ENCODE results near the gene OR5B12. TPM values are rescaled to one million over a fixed set of nuclear protein-coding genes. Genes with fewer than 3 reads are reported as not detected.

Gene OR5B12
- total RNA-seq, 2 experiments from 2014 or later, result 0.14 TPM; not detected in 1

GRCh38 chr11:58438486-58438885 lies 3.5 kb downstream of the OR5B12 start:
- H3K36me3 Mint-ChIP-seq (ENCODE audit: low read depth), result no peaks in the 10 kb centered on the region
- H3K9me3 Mint-ChIP-seq, result no peaks in the 10 kb centered on the region
- DNase-seq, result no peak
- no peak overlapping the region for H3K27ac Mint-ChIP-seq
- ChIA-PET POLR2A (no interaction called here), CTCF (no interaction called here)
- H3K4me1 Mint-ChIP-seq (ENCODE audit: low read depth), result no peaks in the 10 kb centered on the region
- intact Hi-C loops (cut with micrococcal nuclease), result no loop called here
- no peaks in the 10 kb centered on the region for H3K27me3 Mint-ChIP-seq
- ATAC-seq, result no peak
- TF ChIP-seq CTCF (IDR thresholded peaks at IDR 0.05), result no peak
- no peak overlapping the region for H3K4me3 Mint-ChIP-seq

GRCh38 chr11:58434217-58434616 lies 7.8 kb downstream of the OR5B12 start:
- Mint-ChIP-seq H3K36me3 (ENCODE audit: low read depth) (no peaks in the 10 kb centered on the region), H3K9me3 (peaks cover 5% of the 10 kb centered on the region), H3K27ac (no peak overlapping the region), H3K4me1 (ENCODE audit: low read depth) (no peaks in the 10 kb centered on the region), H3K4me3 (no peak overlapping the region), H3K27me3 (peaks cover 2% of the 10 kb centered on the region)
- DNase-seq (no peak), ATAC-seq (no peak)
- ChIA-PET CTCF (no interaction called here), POLR2A (no interaction called here)
- intact Hi-C loops (cut with micrococcal nuclease), result no loop called here
- TF ChIP-seq CTCF (IDR thresholded peaks at IDR 0.05), result no peak

GRCh38 chr11:58433638-58434203 lies 8.3 kb downstream of the OR5B12 start:
- H3K9me3 Mint-ChIP-seq, result peaks cover 10% of the 10 kb centered on the region
- H3K4me3 Mint-ChIP-seq, result no peak overlapping the region
- H3K27ac Mint-ChIP-seq, result no peak overlapping the region
- ChIA-PET POLR2A (no interaction called here), CTCF (no interaction called here)
- H3K27me3 Mint-ChIP-seq, result peaks cover 2% of the 10 kb centered on the region
- no peak for ATAC-seq
- intact Hi-C loops (cut with micrococcal nuclease), result no loop called here
- H3K36me3 Mint-ChIP-seq (ENCODE audit: low read depth), result no peaks in the 10 kb centered on the region
- DNase-seq, result no peak
- H3K4me1 Mint-ChIP-seq (ENCODE audit: low read depth), result no peaks in the 10 kb centered on the region
- TF ChIP-seq CTCF (IDR thresholded peaks at IDR 0.05), result no peak

GRCh38 chr11:58429273-58429672 lies 12.8 kb downstream of the OR5B12 start:
- intact Hi-C loops (cut with micrococcal nuclease), result no loop called here
- ChIA-PET POLR2A (no interaction called here), CTCF (no interaction called here)
- no peak for TF ChIP-seq CTCF (IDR thresholded peaks at IDR 0.05)
- Mint-ChIP-seq H3K4me1 (ENCODE audit: low read depth) (no peaks in the 10 kb centered on the region), H3K9me3 (peaks cover 13% of the 10 kb centered on the region), H3K27me3 (peaks cover 2% of the 10 kb centered on the region), H3K36me3 (ENCODE audit: low read depth) (no peaks in the 10 kb centered on the region), H3K4me3 (no peak overlapping the region), H3K27ac (no peak overlapping the region)
- ATAC-seq (no peak), DNase-seq (no peak)

- no peak for TF ChIP-seq CTCF (IDR thresholded peaks at IDR 0.05)
- no peaks in the 10 kb centered on the region for H3K4me1 Mint-ChIP-seq (ENCODE audit: low read depth)
- no peak within 1 kb of the TSS for H3K27ac Mint-ChIP-seq
- ChIA-PET POLR2A (no interaction called here), CTCF (no interaction called here)
- H3K4me3 Mint-ChIP-seq, result no peak within 1 kb of the TSS
- DNase-seq (no peak), ATAC-seq (no peak)
- peaks cover 2% of the 10 kb centered on the region for H3K27me3 Mint-ChIP-seq
- intact Hi-C loops (cut with micrococcal nuclease), result no loop called here
- H3K36me3 Mint-ChIP-seq (ENCODE audit: low read depth), result no peaks in the 10 kb centered on the region
- H3K9me3 Mint-ChIP-seq, result peaks cover 13% of the 10 kb centered on the region
Measured at GRCh38 chr11:58428021-58428420, 14.0 kb downstream of the OR5B12 start, which contains the start of gene OR5B2. Gene OR5B2, minus strand, starts transcription at chr11:58428121. Its CDS starts 4,860 bp downstream, at chr11:58423261.
